KMS-11 (cell line): ENCODE results near the gene CRYAA.

Source experiments
- H2AFZ ChIP-seq: fragments of 200-600 bp; sonication (generic); 2 replicates; pipeline ENCODE4 v1.6.1; 2016; ENCODE audit warnings: antibody characterized with exemption, mixed run types, low read depth
- H3K27ac ChIP-seq: fragments of 200-600 bp; sonication (generic); 2 replicates; pipeline ENCODE4 v1.6.1; 2016; ENCODE audit warnings: mild to moderate bottlenecking, mixed run types
- H3K27me3 ChIP-seq: fragments of 200-600 bp; sonication (generic); 2 replicates; pipeline ENCODE4 v1.6.1; 2017; ENCODE audit warnings: mild to moderate bottlenecking, low read depth, mixed run types, moderate library complexity; ENCODE audit not compliant: insufficient read depth
- H3K36me3 ChIP-seq: fragments of 200-600 bp; sonication (generic); 2 replicates; pipeline ENCODE4 v1.6.1; 2017; ENCODE audit warnings: mild to moderate bottlenecking, mixed run types; ENCODE audit not compliant: insufficient read depth
- H3K4me1 ChIP-seq: fragments of 200-600 bp; sonication (generic); 2 replicates; pipeline ENCODE4 v1.6.1; 2016; ENCODE audit warnings: mild to moderate bottlenecking, low read depth, mixed run types; ENCODE audit not compliant: poor library complexity, severe bottlenecking
- H3K4me2 ChIP-seq: fragments of 200-600 bp; sonication (generic); 2 replicates; pipeline ENCODE4 v1.7.0; 2016; ENCODE audit warnings: mild to moderate bottlenecking, mixed run types
- H3K4me3 ChIP-seq: fragments of 200-600 bp; sonication (generic); IDR thresholded peaks from 2 replicates; pipeline ENCODE4 v1.6.1; 2017; ENCODE audit warnings: low read depth, low read length, mixed read lengths; ENCODE audit not compliant: insufficient read depth
- H3K79me2 ChIP-seq: fragments of 200-600 bp; sonication (generic); 2 replicates; pipeline ENCODE4 v1.6.1; 2016; ENCODE audit warnings: low read depth, mixed run types; ENCODE audit not compliant: insufficient read depth
- H3K9ac ChIP-seq: fragments of 200-600 bp; sonication (generic); 2 replicates; pipeline ENCODE4 v1.6.1; 2016; ENCODE audit warnings: mild to moderate bottlenecking, mixed run types
- H4K20me1 ChIP-seq: fragments of 200-600 bp; sonication (generic); 2 replicates; pipeline ENCODE4 v1.6.1; 2016; ENCODE audit warnings: mild to moderate bottlenecking, mixed run types; ENCODE audit not compliant: insufficient read depth
- TF ChIP-seq, protein P1 (sequence below): fragments of 200-600 bp; sonication (generic); conservative IDR thresholded peaks from 2 replicates; pipeline ENCODE4 v1.6.1; 2017; ENCODE audit warnings: low read depth, mild to moderate bottlenecking, antibody characterized with exemption, low read length, moderate library complexity, mixed read lengths

The CRYAA gene

DNA sequence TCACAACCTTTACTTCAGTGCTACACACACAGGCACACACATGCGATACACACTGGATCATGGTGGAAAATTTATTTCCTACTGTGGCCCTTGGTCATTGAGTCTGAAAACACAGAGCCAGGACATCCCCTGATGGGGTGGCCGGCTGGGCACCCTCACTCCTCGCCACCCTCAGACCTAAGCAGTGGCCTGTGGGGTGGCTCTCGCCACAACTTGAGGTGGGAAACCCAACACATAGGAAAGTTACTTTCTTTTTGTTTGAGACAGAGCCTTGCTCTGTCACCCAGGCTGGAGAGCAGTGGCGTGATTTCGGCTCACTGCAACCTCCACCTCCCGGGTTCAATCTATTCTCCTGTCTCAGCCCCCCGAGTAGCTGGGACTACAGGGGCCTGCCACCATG, 19.4 kb downstream of the CRYAA start:
- no peak overlapping the region for H3K4me3 ChIP-seq
- no peak overlapping the region for H3K4me2 ChIP-seq
- H3K27ac ChIP-seq: no peak overlapping the region

DNA sequence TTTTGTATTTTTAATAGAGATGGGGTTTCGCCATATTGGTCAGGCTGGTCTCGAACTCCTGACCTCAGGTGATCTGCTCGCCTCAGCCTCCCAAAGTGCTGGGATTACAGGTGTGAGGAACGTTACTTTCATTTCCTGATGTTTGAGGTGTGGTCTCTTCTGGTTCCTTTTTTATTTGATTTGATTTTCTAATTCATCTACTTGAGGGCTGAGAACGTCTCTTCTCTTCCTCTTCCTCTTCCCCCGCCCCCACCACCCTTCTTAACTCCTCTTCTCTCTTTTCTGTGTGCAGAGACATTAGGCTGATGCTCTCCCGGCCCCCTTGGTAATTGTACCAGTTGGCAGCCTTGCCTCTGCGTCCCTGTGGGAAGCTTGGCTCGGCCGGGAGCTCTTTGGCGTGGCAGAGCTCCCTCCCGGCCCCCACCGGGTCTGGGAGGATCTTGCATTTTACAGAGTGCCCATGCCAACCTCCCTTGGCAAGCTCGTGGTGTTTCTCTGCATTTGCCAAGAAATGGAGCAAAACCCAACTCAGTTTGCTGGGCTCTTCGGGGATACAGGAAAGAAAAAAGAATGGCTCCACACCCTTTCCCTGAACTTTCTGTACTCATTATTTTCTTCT, 19.9 kb downstream of the CRYAA start:
- Histone ChIP-seq H3K27me3 (no peaks in the 10 kb centered on the region), H3K4me1 (no peaks in the 10 kb centered on the region), H3K36me3 (no peaks in the 10 kb centered on the region), H4K20me1 (no peaks in the 10 kb centered on the region), H3K4me3 (no peak overlapping the region), H3K9ac (no peak overlapping the region), H3K27ac (no peak overlapping the region), H3K4me2 (no peak overlapping the region), H2AFZ (no peak overlapping the region), H3K79me2 (no peaks in the 10 kb centered on the region)
- TF ChIP-seq, protein P1, sequence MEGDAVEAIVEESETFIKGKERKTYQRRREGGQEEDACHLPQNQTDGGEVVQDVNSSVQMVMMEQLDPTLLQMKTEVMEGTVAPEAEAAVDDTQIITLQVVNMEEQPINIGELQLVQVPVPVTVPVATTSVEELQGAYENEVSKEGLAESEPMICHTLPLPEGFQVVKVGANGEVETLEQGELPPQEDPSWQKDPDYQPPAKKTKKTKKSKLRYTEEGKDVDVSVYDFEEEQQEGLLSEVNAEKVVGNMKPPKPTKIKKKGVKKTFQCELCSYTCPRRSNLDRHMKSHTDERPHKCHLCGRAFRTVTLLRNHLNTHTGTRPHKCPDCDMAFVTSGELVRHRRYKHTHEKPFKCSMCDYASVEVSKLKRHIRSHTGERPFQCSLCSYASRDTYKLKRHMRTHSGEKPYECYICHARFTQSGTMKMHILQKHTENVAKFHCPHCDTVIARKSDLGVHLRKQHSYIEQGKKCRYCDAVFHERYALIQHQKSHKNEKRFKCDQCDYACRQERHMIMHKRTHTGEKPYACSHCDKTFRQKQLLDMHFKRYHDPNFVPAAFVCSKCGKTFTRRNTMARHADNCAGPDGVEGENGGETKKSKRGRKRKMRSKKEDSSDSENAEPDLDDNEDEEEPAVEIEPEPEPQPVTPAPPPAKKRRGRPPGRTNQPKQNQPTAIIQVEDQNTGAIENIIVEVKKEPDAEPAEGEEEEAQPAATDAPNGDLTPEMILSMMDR: no peak

More for the DNA sequence above, 19.4 kb downstream of the CRYAA start:
- H3K4me1 ChIP-seq: no peaks in the 10 kb centered on the region
- TF ChIP-seq, protein P1: no peak
- no peaks in the 10 kb centered on the region for H4K20me1 ChIP-seq
- no peaks in the 10 kb centered on the region for H3K36me3 ChIP-seq
- H3K9ac ChIP-seq: no peak overlapping the region
- no peaks in the 10 kb centered on the region for H3K79me2 ChIP-seq
- H2AFZ ChIP-seq: no peak overlapping the region
- H3K27me3 ChIP-seq: no peaks in the 10 kb centered on the region

DNA sequence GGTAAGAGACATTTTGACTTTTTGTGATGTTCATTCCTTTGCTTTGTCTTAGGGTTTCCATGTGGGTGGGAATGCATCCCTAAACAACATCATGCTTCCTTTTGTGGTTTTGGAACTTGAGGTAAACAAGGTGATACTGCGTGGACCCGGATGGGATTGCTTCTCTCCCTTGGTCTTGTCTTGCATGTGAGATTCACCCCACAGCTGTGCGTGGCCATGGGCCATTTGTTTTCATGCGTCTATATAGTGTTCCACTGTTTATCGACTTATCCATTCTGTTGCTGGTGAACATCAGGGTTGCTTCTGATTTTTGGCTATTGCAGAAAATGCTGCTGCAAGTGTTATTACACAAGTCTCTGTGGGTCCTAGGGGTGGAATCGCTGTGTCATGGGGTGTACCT, 21.1 kb downstream of the CRYAA start:
- no peaks in the 10 kb centered on the region for H4K20me1 ChIP-seq
- H3K27me3 ChIP-seq: no peaks in the 10 kb centered on the region
- no peak overlapping the region for H3K9ac ChIP-seq
- H3K27ac ChIP-seq: no peak overlapping the region
- no peaks in the 10 kb centered on the region for H3K36me3 ChIP-seq
- no peak overlapping the region for H2AFZ ChIP-seq
- H3K4me1 ChIP-seq: no peaks in the 10 kb centered on the region
- TF ChIP-seq, protein P1: no peak
- no peaks in the 10 kb centered on the region for H3K79me2 ChIP-seq
- H3K4me3 ChIP-seq: no peak overlapping the region
- H3K4me2 ChIP-seq: no peak overlapping the region

DNA sequence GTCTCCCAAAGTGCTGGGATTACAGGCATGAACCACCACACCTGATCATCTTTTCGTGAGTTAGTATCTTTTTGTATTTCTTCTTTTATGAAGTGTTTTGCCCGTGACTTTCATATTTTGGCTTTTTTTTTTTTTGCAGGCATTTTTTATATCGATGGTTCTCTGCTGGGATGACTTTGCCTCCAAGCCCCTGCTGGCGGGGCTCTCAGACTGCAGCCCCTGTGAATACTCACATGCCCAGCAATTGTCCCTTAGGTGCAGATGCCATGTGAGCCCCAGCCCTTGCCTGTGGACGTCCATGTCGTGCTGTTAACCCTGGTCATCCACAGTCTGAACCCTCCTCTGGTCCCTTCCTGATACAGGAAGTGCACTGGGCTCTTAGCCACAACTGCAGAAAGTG, 21.7 kb downstream of the CRYAA start:
- no peaks in the 10 kb centered on the region for H3K79me2 ChIP-seq
- H3K4me3 ChIP-seq: no peak overlapping the region

More for the DNA sequence above, 21.7 kb downstream of the CRYAA start:
- TF ChIP-seq, protein P1: no peak
- H3K4me2 ChIP-seq: no peak overlapping the region
- no peaks in the 10 kb centered on the region for H4K20me1 ChIP-seq
- H3K4me1 ChIP-seq: no peaks in the 10 kb centered on the region
- no peaks in the 10 kb centered on the region for H3K27me3 ChIP-seq
- H3K36me3 ChIP-seq: no peaks in the 10 kb centered on the region
- no peak overlapping the region for H3K9ac ChIP-seq
- no peak overlapping the region for H2AFZ ChIP-seq
- no peak overlapping the region for H3K27ac ChIP-seq
